ENCODE results near the gene SOX4. TPM values are rescaled to one million over a fixed set of nuclear protein-coding genes. Genes with fewer than 3 reads are reported as not detected.

The SOX4 gene
- polyA plus RNA-seq, 1 donor (not counting 4 experiments of a cell fraction or from before 2014, with no cell fraction given), result 16.3 TPM

DNA sequence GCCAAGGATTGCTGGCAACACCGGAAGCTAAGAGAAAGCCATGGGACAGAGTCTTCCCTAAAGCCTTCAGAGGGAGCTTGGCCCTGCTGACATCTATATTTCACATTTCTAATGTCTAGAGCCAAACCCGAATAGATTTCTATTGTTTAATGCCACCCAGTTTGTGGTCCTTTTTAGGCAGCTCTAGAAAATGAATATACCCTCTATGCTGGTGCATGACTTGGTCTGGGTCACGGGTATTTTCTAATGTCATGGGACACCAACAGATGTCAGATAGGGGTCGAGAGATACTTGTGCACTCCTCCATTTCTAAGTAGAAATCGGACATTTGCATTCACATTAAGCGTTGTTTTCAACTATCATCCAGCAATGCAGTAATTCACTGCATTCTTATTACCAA lies 37.0 kb upstream of the SOX4 start:
- no peak overlapping the region for H3K4me2 ChIP-seq (ENCODE audit: control insufficient read depth, extremely low read depth, insufficient read depth, low read depth, low read length)
- dilution Hi-C loops (cut with MboI; ENCODE audit: extremely low pct_ligation_motif_present, low sequenced_read_pairs), result no loop called here
- H3K36me3 ChIP-seq (ENCODE audit: control insufficient read depth in 2 of 2, extremely low read depth in 1 of 2, insufficient read depth in 2 of 2, low read length in 2 of 2), result no peaks in the 10 kb centered on the region

DNA sequence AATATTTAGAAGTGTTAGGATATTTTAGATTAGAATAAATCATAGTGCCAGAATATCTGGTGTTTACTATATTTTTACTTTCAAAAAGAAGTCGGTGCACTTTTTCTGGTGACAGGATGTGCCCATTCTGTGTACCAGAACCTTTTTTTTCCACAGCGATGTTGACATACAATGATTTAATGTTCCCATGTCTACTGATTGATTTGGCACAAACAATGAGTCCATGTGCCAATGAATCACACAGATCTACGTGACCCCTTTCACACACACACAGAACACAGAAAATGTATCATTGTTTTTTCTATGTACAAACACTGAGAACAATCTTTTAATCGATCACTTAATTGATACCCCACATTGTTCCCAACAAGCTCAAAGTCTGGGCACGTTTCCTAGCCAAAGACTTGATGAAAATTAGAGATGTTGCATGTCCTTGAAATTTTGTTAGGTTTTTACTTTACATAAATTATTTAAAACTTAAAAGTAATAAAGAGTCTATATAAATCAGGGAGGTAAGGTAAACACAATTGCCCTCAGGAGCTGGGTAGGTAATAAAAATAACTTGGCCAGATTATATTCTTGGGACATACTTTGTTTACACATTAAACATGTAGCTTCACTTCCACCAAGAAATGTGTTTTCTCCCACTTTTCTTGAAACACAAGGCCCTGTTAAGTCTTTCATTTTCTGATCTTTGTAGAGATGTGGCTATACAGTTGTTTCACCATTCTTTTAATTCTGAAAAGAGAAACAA lies 36.4 kb upstream of the SOX4 start:
- dilution Hi-C loops (cut with MboI; ENCODE audit: extremely low pct_ligation_motif_present, low sequenced_read_pairs), result no loop called here
- FAIRE-seq (no peak), DNase-seq (ENCODE audit: low read depth, low spot score) (no peak)
- Histone ChIP-seq H3K27me3 (ENCODE audit: control insufficient read depth, extremely low read depth, insufficient read depth, low read length) (no peaks in the 10 kb centered on the region), H3K9me3 (ENCODE audit: control insufficient read depth, low read depth, low read length) (no peaks in the 10 kb centered on the region), H3K4me3 (ENCODE audit: control insufficient read depth in 2 of 3, extremely low read depth in 1 of 3, insufficient read depth in 2 of 3, low read depth in 1 of 3, low read length in 3 of 3) (no peak overlapping the region), H3K4me2 (ENCODE audit: control insufficient read depth, extremely low read depth, insufficient read depth, low read depth, low read length) (no peak overlapping the region), H3K27ac (ENCODE audit: control insufficient read depth, insufficient read depth, low read length) (no peak overlapping the region), H3K79me2 (ENCODE audit: control insufficient read depth, insufficient read depth, low read length) (no peaks in the 10 kb centered on the region), H3K9me1 (ENCODE audit: control insufficient read depth, extremely low read depth, insufficient read depth, low read length) (no peaks in the 10 kb centered on the region), H2AFZ (ENCODE audit: control insufficient read depth, low read length) (no peak overlapping the region), H3K36me3 (ENCODE audit: control insufficient read depth in 2 of 2, extremely low read depth in 1 of 2, insufficient read depth in 2 of 2, low read length in 2 of 2) (no peaks in the 10 kb centered on the region), H4K20me1 (ENCODE audit: control insufficient read depth, extremely low read depth, insufficient read depth, low read length) (no peaks in the 10 kb centered on the region), H3K4me1 (ENCODE audit: control insufficient read depth, extremely low read depth, insufficient read depth, low read length) (no peaks in the 10 kb centered on the region), H3K9ac (ENCODE audit: control insufficient read depth, extremely low read depth, insufficient read depth, low read length) (no peak overlapping the region)
- no peak for TF ChIP-seq EZH2 (IDR thresholded peaks at IDR 0.05; ENCODE audit: low read length)
- TF ChIP-seq, protein P1, sequence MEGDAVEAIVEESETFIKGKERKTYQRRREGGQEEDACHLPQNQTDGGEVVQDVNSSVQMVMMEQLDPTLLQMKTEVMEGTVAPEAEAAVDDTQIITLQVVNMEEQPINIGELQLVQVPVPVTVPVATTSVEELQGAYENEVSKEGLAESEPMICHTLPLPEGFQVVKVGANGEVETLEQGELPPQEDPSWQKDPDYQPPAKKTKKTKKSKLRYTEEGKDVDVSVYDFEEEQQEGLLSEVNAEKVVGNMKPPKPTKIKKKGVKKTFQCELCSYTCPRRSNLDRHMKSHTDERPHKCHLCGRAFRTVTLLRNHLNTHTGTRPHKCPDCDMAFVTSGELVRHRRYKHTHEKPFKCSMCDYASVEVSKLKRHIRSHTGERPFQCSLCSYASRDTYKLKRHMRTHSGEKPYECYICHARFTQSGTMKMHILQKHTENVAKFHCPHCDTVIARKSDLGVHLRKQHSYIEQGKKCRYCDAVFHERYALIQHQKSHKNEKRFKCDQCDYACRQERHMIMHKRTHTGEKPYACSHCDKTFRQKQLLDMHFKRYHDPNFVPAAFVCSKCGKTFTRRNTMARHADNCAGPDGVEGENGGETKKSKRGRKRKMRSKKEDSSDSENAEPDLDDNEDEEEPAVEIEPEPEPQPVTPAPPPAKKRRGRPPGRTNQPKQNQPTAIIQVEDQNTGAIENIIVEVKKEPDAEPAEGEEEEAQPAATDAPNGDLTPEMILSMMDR (optimal IDR thresholded peaks at IDR 0.05 in 1 of 3, IDR thresholded peaks at IDR 0.05 in 1 of 3, conservative IDR thresholded peaks at IDR 0.05 in 1 of 3; ENCODE audit: extremely low read depth in 1 of 3, insufficient read depth in 2 of 3, low read length in 3 of 3), result no peak

More for the DNA sequence above, 37.0 kb upstream of the SOX4 start:
- H3K9me1 ChIP-seq (ENCODE audit: control insufficient read depth, extremely low read depth, insufficient read depth, low read length), result no peaks in the 10 kb centered on the region
- no peaks in the 10 kb centered on the region for H3K27me3 ChIP-seq (ENCODE audit: control insufficient read depth, extremely low read depth, insufficient read depth, low read length)
- no peaks in the 10 kb centered on the region for H4K20me1 ChIP-seq (ENCODE audit: control insufficient read depth, extremely low read depth, insufficient read depth, low read length)
- TF ChIP-seq, protein P1 (optimal IDR thresholded peaks at IDR 0.05 in 1 of 3, IDR thresholded peaks at IDR 0.05 in 1 of 3, conservative IDR thresholded peaks at IDR 0.05 in 1 of 3; ENCODE audit: extremely low read depth in 1 of 3, insufficient read depth in 2 of 3, low read length in 3 of 3), result no peak
- no peak for TF ChIP-seq EZH2 (IDR thresholded peaks at IDR 0.05; ENCODE audit: low read length)
- no peak overlapping the region for H3K4me3 ChIP-seq (ENCODE audit: control insufficient read depth in 2 of 3, extremely low read depth in 1 of 3, insufficient read depth in 2 of 3, low read depth in 1 of 3, low read length in 3 of 3)
- H3K4me1 ChIP-seq (ENCODE audit: control insufficient read depth, extremely low read depth, insufficient read depth, low read length), result no peaks in the 10 kb centered on the region
- H3K79me2 ChIP-seq (ENCODE audit: control insufficient read depth, insufficient read depth, low read length), result no peaks in the 10 kb centered on the region
- FAIRE-seq (no peak), DNase-seq (ENCODE audit: low read depth, low spot score) (no peak)
- no peak overlapping the region for H2AFZ ChIP-seq (ENCODE audit: control insufficient read depth, low read length)
- no peaks in the 10 kb centered on the region for H3K9me3 ChIP-seq (ENCODE audit: control insufficient read depth, low read depth, low read length)
- H3K27ac ChIP-seq (ENCODE audit: control insufficient read depth, insufficient read depth, low read length), result no peak overlapping the region
- H3K9ac ChIP-seq (ENCODE audit: control insufficient read depth, extremely low read depth, insufficient read depth, low read length), result no peak overlapping the region
